ENCODE measurements around the gene DTNBP1. TPM values are rescaled to one million over a fixed set of nuclear protein-coding genes. Genes with fewer than 3 reads are reported as not detected.

DTNBP1 gene
- total and polyA plus RNA-seq, 4 donors, result 3.1 to 6.0 (median 4.3) TPM

DNA sequence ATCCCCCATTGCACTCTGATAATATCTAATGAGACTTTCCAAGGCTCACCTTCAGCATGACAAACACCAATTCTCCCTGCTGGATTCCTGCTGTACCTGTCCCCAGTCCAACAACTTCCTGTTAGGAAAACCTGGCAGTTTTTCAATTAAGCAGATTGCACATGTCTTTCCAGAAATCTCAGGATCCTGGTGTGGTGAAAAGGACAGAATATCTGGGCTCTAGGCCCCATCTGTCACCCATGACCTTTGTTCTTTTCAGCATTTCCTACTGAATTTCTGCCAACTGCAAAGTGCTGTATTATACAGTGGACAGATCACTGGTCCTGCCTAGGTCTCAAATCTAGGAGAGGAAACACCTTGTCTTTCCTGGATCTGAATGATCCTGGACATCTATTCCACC is 27.7 kb upstream of the DTNBP1 start (continued):
- TF ChIP-seq REST (IDR thresholded peaks at IDR 0.05) (no peak), MAX (IDR thresholded peaks at IDR 0.05) (peak; percentile 14), YY1 (IDR thresholded peaks at IDR 0.05) (no peak)

- WGBS, result 68% methylated on average over 5 of the region's 5 CpGs
- Histone ChIP-seq H3K4me1 (ENCODE audit: control insufficient read depth in 4 of 4, insufficient read depth in 4 of 4, low read length in 3 of 4) (peaks cover 3 to 11% (median 11%) of the 10 kb centered on the region in 4 donors), H3K9me3 (ENCODE audit: control insufficient read depth in 4 of 4, low read length in 3 of 4) (no peaks in the 10 kb centered on the region), H3K27me3 (ENCODE audit: control insufficient read depth in 4 of 4, insufficient read depth in 4 of 4, low read length in 3 of 4) (no peaks in the 10 kb centered on the region), H3K36me3 (ENCODE audit: control insufficient read depth in 4 of 4, insufficient read depth in 3 of 4, low read depth in 1 of 4, low read length in 3 of 4) (no peaks in the 10 kb centered on the region), H3K9ac (ENCODE audit: low read depth in 1 of 2, low read length in 2 of 2) (no peak overlapping the region), H3K4me3 (ENCODE audit: low read depth in 1 of 3, low read length in 3 of 3) (no peak overlapping the region), H3K27ac (ENCODE audit: low read depth in 1 of 2, low read length in 2 of 2) (peak overlapping the region; percentile 3 to 42)
- no peak for TF ChIP-seq HNF4A (conservative IDR thresholded peaks at IDR 0.05)
- no peak for TF ChIP-seq MAX (IDR thresholded peaks at IDR 0.05)
- TF ChIP-seq FOXA2 (IDR thresholded peaks at IDR 0.05), result no peak
- no peak for TF ChIP-seq JUND (IDR thresholded peaks at IDR 0.05)
- no peak for TF ChIP-seq RXRA (IDR thresholded peaks at IDR 0.05)
- TF ChIP-seq, protein P1, sequence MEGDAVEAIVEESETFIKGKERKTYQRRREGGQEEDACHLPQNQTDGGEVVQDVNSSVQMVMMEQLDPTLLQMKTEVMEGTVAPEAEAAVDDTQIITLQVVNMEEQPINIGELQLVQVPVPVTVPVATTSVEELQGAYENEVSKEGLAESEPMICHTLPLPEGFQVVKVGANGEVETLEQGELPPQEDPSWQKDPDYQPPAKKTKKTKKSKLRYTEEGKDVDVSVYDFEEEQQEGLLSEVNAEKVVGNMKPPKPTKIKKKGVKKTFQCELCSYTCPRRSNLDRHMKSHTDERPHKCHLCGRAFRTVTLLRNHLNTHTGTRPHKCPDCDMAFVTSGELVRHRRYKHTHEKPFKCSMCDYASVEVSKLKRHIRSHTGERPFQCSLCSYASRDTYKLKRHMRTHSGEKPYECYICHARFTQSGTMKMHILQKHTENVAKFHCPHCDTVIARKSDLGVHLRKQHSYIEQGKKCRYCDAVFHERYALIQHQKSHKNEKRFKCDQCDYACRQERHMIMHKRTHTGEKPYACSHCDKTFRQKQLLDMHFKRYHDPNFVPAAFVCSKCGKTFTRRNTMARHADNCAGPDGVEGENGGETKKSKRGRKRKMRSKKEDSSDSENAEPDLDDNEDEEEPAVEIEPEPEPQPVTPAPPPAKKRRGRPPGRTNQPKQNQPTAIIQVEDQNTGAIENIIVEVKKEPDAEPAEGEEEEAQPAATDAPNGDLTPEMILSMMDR (IDR thresholded peaks at IDR 0.05; ENCODE audit: low read depth, low read length, missing input control), result no peak
- no peak for TF ChIP-seq REST (IDR thresholded peaks at IDR 0.05)
- TF ChIP-seq FOXA1 (IDR thresholded peaks at IDR 0.05), result no peak
- no peak for TF ChIP-seq NR2F2 (IDR thresholded peaks at IDR 0.05)
- no peak for TF ChIP-seq ATF3 (IDR thresholded peaks at IDR 0.05)
- TF ChIP-seq YY1 (IDR thresholded peaks at IDR 0.05), result no peak
- TF ChIP-seq EGR1 (IDR thresholded peaks at IDR 0.05; ENCODE audit: low read depth in 2 of 2), result no peak
- no peak for TF ChIP-seq HNF4G (IDR thresholded peaks at IDR 0.05)
- TF ChIP-seq, protein P2, sequence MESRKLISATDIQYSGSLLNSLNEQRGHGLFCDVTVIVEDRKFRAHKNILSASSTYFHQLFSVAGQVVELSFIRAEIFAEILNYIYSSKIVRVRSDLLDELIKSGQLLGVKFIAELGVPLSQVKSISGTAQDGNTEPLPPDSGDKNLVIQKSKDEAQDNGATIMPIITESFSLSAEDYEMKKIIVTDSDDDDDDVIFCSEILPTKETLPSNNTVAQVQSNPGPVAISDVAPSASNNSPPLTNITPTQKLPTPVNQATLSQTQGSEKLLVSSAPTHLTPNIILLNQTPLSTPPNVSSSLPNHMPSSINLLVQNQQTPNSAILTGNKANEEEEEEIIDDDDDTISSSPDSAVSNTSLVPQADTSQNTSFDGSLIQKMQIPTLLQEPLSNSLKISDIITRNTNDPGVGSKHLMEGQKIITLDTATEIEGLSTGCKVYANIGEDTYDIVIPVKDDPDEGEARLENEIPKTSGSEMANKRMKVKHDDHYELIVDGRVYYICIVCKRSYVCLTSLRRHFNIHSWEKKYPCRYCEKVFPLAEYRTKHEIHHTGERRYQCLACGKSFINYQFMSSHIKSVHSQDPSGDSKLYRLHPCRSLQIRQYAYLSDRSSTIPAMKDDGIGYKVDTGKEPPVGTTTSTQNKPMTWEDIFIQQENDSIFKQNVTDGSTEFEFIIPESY (IDR thresholded peaks at IDR 0.05), result no peak
- DNase-seq (ENCODE audit: low spot score), result no peak
These were observed 27.0 kb upstream of the DTNBP1 start for GRCh38 chr6:15689586-15690482.

Data from liver (tissue), 9 donors.